Activated CD4-positive, alpha-beta T cell treated with anti-CD3 and anti-CD28 coated beads, Interleukin-2, amount 50 U/mL, for 48 hours (primary cell): ENCODE data around the gene PATL2.
"Not testable (repeated sequence)": the region's sequence is repeated elsewhere in the genome, so short reads cannot be mapped to it uniquely, and the experiment has no call there.

Experiments
- DNase-seq, 2 experiments: peaks; one replicate each; pipeline ENCODE4 v3.0.0-alpha.2; 2020

PATL2 gene

DNA sequence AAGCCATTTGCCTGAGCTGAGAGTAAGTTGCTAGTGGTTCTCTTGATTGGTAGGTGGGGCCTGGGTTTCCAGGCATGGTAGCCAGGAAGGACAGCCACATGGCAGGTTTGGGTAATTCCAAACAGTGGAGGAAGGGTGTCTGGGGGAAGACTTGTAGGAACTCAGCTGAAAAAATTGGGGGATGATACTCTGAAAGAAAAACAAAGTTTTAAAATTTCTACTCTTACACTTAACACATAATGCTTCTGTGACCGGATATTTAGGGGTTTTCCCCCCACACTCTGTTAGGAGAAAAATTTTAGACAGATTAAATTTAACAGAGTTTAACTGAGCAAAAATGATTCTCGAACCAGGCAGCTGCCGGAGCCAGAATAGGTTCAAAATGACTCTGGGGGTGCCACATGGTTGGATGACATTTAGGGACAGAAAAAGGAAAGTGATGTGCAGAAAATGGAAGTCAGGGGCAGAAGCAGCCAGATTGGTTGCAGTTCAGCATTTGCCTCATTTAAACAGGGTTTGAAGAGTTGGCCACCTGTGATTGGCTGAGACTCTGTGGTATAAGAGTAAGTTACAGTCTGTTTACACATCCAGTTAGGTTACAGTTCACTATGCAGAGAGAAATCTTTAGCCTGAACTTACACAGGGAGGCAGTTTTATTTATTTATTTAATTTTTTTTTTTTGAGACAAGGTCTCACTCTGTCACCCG is 8.3 kb upstream of the PATL2 start:
- DNase-seq, result peak; percentile 70 to 79

DNA sequence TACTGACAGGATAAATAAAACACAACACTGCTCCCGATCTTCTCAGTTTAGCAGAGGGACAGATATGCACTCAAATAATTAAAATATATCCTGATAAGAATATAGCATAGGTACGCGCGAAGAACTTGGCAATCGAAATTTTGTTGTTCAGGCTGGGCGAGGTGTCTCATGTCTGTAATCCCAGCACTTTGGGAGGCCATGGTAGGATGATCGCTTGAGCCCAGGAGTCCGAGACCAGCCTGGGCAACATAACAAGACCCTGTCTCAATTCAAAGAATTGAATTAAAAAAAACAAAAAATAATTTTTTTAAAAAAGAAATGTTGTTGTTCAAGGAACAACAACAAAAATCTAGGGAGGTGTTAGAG is 7.8 kb upstream of the PATL2 start:
- no peak for DNase-seq

DNA sequence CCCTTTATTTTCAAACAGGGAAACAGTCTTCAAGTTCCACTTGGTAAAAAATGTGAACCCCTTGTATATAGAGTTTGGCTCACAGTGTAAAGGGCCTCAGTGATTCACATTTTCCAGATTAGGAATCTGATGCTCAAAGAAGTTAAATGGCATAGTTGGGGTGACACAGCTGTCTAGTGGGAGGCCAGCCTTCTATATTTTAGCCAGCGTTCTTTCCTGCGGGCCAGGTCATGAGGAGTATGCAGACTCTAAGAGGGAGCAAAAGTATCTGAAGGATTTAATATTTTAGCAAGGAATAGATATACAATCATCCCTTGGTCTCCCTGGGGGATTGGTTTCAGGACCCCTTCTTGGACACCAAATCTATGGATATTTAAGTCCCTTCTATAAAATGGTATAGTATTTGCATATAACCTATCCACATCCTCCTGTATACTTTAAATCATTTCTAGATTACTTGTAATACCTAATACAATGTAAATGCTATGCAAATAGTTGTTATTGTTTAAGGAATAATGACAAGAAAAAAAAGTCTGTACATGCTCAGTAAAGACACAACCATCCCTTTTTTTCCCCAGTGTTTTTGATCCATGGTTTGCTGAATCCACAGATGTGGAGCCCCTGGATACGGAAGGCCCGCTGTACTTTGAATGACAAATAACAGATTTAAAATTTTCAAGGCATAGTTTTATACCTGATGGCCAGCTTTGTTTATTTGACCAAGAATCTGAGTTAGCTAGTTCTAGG is 7.2 kb upstream of the PATL2 start:
- no peak for DNase-seq

DNA sequence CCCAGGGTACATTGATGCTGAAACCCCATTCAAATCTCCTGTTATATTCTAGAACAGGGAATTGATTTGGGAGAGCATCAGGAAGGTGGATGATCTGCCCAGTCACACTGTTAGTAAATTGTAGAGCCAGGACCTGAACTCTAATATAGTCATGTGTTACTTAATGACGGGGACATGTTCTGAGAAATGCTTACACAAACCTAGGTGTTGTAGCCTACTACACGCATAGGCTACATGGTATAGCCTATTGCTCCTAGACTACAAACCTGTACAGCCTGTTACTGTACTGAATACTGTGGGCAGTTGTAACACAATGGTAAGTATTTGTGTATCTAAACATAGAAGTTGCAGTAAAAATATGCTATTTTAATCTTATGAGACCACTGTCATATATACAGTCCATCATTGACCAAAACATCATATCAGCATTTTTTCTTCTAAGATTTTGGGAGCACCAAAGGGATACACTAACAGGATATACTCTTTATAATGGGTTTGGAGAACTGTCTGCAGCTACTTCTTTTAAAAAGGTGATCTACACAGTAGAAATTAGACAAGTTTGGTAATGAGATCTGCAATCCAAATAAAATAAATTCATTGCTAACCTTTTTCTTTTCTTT is 6.0 kb upstream of the PATL2 start:
- no peak for DNase-seq

DNA sequence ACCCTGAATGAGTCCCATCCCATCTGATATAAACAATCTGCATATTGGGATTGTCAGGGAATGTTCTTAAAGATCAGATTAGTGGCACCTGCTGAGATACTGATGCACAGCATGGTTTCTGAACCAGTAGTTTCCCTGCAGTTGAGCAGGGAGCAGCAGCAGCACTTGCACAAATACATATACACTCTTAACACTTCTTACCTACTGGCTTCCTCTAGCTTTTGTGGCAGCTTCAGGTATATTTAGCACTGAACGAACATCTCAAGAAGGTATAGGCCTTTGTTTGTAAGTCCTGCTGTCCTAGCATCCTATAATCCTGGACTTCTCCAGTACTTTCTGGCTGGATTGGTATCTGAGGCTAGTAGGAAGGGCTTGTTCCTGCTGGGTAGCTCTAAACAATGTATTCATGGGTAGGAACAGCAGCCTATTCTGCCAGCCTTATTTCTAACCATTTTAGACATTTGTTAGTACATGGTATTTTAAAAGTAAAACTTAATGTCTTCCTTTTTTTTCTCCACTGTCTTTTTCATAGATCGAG is 4.7 kb upstream of the PATL2 start:
- no peak for DNase-seq

DNA sequence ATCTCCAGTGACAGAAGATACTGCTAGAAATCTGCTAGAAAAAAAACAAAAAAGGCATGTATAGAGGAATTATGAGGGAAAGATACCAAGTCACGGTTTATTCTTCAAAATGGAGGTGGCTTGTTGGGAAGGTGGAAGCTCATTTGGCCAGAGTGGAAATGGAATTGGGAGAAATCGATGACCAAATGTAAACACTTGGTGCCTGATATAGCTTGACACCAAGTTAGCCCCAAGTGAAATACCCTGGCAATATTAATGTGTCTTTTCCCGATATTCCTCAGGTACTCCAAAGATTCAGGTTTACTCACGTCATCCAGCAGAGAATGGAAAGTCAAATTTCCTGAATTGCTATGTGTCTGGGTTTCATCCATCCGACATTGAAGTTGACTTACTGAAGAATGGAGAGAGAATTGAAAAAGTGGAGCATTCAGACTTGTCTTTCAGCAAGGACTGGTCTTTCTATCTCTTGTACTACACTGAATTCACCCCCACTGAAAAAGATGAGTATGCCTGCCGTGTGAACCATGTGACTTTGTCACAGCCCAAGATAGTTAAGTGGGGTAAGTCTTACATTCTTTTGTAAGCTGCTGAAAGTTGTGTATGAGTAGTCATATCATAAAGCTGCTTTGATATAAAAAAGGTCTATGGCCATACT is 4.1 kb upstream of the PATL2 start:
- DNase-seq, result no peak

DNA sequence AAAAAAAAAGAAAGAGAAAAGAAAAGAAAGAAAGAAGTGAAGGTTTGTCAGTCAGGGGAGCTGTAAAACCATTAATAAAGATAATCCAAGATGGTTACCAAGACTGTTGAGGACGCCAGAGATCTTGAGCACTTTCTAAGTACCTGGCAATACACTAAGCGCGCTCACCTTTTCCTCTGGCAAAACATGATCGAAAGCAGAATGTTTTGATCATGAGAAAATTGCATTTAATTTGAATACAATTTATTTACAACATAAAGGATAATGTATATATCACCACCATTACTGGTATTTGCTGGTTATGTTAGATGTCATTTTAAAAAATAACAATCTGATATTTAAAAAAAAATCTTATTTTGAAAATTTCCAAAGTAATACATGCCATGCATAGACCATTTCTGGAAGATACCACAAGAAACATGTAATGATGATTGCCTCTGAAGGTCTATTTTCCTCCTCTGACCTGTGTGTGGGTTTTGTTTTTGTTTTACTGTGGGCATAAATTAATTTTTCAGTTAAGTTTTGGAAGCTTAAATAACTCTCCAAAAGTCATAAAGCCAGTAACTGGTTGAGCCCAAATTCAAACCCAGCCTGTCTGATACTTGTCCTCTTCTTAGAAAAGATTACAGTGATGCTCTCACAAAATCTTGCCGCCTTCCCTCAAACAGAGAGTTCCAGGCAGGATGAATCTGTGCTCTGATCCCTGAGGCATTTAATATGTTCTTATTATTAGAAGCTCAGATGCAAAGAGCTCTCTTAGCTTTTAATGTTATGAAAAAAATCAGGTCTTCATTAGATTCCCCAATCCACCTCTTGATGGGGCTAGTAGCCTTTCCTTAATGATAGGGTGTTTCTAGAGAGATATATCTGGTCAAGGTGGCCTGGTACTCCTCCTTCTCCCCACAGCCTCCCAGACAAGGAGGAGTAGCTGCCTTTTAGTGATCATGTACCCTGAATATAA is 2.2 kb upstream of the PATL2 start:
- no peak for DNase-seq

DNA sequence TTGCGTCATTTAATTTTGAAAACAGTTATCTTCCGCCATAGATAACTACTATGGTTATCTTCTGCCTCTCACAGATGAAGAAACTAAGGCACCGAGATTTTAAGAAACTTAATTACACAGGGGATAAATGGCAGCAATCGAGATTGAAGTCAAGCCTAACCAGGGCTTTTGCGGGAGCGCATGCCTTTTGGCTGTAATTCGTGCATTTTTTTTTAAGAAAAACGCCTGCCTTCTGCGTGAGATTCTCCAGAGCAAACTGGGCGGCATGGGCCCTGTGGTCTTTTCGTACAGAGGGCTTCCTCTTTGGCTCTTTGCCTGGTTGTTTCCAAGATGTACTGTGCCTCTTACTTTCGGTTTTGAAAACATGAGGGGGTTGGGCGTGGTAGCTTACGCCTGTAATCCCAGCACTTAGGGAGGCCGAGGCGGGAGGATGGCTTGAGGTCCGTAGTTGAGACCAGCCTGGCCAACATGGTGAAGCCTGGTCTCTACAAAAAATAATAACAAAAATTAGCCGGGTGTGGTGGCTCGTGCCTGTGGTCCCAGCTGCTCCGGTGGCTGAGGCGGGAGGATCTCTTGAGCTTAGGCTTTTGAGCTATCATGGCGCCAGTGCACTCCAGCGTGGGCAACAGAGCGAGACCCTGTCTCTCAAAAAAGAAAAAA is 1.4 kb upstream of the PATL2 start:
- peak in 1 of 2 experiments; percentile 71 for DNase-seq

DNA sequence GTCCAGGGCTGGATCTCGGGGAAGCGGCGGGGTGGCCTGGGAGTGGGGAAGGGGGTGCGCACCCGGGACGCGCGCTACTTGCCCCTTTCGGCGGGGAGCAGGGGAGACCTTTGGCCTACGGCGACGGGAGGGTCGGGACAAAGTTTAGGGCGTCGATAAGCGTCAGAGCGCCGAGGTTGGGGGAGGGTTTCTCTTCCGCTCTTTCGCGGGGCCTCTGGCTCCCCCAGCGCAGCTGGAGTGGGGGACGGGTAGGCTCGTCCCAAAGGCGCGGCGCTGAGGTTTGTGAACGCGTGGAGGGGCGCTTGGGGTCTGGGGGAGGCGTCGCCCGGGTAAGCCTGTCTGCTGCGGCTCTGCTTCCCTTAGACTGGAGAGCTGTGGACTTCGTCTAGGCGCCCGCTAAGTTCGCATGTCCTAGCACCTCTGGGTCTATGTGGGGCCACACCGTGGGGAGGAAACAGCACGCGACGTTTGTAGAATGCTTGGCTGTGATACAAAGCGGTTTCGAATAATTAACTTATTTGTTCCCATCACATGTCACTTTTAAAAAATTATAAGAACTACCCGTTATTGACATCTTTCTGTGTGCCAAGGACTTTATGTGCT is 721 bp upstream of the PATL2 start:
- DNase-seq, result peak; percentile 63 to 66

DNA sequence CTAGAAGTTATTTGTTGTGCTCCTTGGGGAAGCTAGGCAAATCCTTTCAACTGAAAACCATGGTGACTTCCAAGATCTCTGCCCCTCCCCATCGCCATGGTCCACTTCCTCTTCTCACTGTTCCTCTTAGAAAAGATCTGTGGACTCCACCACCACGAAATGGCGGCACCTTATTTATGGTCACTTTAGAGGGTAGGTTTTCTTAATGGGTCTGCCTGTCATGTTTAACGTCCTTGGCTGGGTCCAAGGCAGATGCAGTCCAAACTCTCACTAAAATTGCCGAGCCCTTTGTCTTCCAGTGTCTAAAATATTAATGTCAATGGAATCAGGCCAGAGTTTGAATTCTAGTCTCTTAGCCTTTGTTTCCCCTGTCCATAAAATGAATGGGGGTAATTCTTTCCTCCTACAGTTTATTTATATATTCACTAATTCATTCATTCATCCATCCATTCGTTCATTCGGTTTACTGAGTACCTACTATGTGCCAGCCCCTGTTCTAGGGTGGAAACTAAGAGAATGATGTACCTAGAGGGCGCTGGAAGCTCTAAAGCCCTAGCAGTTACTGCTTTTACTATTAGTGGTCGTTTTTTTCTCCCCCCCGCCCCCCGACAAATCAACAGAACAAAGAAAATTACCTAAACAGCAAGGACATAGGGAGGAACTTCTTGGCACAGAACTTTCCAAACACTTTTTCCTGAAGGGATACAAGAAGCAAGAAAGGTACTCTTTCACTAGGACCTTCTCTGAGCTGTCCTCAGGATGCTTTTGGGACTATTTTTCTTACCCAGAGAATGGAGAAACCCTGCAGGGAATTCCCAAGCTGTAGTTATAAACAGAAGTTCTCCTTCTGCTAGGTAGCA is 657 bp downstream of the PATL2 start:
- peak in 1 of 2 experiments; percentile 57 for DNase-seq

DNA sequence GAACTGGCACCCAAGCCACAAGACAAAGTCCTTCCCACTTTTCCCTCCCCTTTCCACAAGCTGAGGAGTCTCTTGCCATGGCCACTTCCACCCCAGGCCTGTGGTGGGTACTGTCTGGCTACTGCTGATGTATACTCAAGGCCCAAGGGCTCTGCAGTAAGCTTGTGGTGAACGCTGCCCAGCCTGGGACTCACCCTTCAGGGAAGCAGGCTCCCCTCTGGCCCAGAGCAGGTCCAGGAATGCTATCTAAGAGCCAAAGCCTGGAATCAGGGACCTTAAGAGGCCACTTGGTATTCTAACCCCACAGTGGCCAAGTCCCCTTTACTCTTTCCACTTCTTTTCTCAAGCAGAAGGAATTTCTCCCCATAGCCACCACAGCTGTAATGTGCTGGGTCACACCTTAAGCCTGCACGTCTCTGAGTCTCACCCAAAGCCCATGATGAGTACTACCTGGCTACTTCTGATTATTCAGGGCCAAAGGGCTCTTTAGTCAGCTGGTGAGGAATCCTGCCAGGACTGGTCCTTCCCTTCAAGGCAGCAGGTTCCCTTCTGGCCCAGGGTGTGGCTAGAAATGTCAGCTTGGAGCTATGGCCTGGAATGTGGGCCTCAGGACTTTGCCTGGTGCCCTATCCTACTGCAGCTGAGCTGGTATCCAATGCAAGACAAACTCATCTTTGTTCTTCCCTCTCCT is 4.0 kb downstream of the PATL2 start:
- no peak for DNase-seq

DNA sequence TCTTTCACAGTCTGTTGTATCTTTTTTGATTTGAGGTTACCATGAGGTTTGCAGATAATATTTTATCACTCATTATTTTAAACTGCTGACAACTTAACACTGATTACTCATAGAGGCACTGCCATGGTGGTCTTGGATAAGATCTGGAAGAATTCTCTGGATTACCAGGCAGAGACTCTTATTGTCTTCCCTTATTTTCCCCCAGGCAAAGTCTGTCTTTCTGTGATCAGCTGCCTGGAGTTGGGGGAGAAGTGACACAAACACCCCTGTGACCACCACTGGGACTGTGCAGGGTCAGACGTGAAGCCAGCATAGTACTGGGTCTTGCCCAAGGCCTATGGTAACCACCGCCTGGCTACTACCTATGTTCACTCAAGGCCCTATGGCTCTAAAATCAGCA is 4.7 kb downstream of the PATL2 start:
- no peak for DNase-seq

DNA sequence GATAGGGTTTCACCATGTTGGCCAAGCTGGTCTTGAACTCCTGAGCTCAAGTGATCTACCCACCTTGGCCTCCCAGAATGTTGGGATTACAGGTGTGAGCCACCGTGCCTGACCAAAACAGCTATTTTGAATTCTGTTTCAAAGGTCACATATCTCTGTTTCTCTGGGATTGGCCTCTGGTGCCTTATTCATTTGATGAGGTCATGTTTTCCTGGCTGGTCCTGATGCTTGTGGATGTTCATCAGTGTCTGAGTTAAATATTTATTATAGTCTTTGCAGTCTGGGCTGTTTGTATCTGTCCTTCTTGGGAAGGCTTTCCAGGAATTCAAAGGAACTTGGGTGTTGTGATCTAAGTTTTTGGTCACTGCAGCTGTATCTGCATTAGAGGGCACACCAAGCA is 5.1 kb downstream of the PATL2 start:
- no peak for DNase-seq

DNA sequence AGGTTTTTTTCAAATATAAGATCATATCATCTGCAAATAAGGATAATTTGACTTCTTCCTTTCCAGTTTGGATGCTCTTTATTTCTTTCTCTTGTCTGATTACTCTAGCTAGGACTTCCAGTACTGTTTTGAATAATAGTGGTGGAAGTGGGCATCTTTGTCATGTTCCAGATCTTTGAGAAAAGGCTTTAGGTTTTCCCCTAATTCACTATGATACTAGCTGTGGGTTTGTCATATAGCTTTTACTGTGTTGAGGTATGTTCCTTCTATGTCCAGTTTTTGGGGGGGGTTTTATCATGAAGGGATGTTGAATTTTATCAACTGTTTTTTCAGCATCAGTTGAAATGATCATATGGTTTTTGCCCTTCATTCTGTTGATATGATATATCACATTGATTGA is 10.4 kb downstream of the PATL2 start:
- not testable (repeated sequence) for DNase-seq

DNA sequence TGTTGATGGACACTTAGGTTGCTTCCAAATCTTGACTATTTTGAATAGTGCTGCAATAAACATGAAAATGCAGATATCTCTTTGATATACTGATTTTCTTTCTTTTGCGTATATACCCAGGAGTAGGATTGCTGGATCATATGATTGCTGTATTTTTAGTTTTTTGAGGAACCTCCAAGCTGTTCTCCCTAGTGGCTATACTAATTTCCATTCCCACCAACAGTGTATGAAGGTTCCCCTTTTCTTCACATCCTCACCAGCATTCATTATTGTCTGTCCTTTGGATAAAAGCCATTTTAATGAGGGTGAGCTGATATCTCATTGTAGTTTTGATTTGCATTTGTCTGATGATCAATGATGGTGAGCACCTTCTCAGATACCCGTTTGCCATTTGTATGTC is 12.5 kb downstream of the PATL2 start:
- DNase-seq, result no peak

DNA sequence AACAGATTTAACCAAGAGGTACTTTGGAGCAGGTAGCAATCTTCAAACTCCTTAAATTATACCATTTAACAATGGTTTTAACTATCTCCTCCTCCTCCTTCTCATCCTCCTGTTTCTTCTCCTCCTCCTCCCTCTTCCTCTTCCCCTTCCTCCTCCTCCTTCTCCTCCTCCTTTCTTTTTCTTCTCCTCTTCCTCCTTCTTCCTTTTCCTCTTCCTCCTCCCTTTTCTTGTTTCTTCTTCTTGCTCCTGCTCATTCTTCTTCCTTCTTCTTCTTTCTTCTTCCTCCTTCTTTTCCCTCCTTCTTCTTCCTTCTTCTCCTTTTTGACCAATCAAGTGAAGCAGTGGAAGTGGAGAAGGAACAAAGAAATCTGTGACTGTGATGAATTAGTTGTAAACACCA is 14.1 kb downstream of the PATL2 start:
- DNase-seq, result no peak

DNA sequence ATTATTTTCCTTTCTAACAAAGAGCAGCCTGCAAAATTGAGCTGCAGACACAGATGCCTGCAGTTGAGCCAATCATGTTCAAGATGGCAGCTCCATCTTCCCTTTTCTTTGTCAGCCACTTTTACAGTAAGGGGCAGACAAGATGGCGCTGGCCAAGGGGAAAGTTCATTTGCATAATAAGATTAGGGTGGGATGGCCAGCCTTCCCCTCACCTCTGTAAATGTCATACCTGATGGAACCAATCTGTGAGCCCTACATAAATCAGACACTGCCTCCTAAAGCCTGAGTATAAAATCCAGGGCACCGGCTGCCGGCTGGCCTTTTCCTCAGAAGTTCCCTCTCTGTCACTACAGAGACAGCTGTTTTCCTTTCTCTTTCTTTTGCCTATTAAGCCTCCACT is 15.8 kb downstream of the PATL2 start:
- no peak for DNase-seq

DNA sequence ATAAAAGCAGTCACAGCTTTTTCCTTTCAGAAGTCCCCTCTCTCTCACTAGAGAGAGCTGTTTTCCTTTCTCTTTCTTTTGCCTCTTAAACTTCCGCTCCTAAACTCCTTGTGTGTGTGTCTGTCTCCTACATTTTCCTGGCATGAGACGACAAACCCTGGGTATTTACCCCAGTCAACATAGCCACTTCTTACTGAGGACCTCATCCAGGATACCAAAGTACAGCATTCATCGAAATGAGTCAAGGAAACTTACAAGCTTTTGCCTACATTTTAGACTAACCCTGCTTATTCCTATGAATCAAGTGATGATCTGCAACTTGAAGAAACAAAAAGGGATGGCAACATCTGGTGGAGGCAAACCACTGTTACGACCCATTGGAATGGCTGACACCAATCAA is 16.7 kb downstream of the PATL2 start:
- DNase-seq, result no peak

DNA sequence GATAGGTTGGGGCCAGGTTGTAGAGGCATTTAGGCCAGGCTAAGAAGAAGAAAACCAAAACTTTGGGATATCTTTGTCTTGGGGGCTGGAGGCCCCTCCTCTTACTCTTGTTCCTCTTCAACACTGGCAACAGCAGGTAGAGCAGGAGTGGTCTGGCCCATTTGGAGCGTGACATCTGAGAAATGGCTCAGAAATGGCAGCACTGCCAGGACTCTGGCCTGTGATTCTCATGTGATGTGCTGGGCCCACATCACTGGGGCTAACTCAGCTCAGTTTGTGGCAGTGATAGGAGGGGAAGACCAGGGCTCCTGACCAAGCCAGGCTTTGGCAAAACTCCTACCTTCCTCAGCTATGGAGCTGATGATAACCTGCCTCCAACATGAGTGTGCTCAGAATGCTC is 18.5 kb downstream of the PATL2 start:
- no peak for DNase-seq

DNA sequence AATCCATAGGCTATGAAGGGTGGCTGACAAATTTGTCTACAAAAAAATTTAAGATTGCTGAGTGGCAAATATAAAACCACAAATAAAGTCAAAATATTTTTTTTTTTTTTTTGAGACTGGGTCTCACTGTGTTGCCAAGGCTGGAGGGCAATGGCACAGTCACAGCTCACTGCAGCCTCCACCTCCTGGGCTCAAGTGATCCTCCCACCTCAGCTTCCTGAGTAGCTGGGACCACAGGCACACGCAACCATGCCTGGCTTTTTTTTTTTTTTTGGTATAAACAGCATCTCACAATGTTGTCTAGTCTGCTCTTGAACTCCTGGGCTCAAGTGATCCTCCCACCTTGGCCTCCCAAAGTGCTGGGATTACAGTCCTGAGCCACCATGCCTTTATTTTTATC is 20.9 kb downstream of the PATL2 start:
- not testable (repeated sequence) for DNase-seq
